A549 (cell line): ENCODE results near the gene SLC51A. TPM values are rescaled to one million over a fixed set of nuclear protein-coding genes. Genes with fewer than 3 reads are reported as not detected.

ENCODE experiments used
- ATAC-seq, 2 experiments: fragments of 200-7000 bp in 1 of 2; fragments of >200 bp in 1 of 2; cut with Nextera tagmentation in 1 of 2; cut with Tn5 transposase in 1 of 2; 3 replicates each; pipeline versions ENCODE4 v1.8.0 to v1.9.1; 2018 to 2020; ENCODE audit warnings: mild to moderate bottlenecking in 1 of 2, moderate library complexity in 1 of 2
- CTCF ChIA-PET: fragments of 300-600 bp; sonication (Branson Sonifier 250); formaldehyde crosslinking; extraction: SDS; loops from one replicate; lab custom pipeline; 2021; ENCODE audit warnings: antibody characterized with exemption, inconsistent platforms; lab: Yijun Ruan, JAX
- POLR2A ChIA-PET: fragments of 350-600 bp; formaldehyde crosslinking; extraction: SDS; loops from one replicate; lab custom pipeline; 2021; ENCODE audit warnings: antibody characterized with exemption, inconsistent platforms; lab: Yijun Ruan, JAX
- DNase-seq, 2 experiments: peaks; one replicate each; pipeline versions ENCODE4 v3.0.0 to v3.0.0-alpha.2; 2011 to 2016; ENCODE audit warnings: low read depth in 1 of 2, low spot score in 1 of 2
- FAIRE-seq: peaks from 2 replicates; lab custom pipeline; 2011; peaks lifted over from hg19 to GRCh38; lab: Jason Lieb, UNC
- H3K27ac ChIP-seq, 2 experiments: fragments of >200 bp; sonication (Bioruptor Twin); formaldehyde crosslinking; 3 replicates each; pipeline ENCODE4 v1.5.1; 2016 to 2017
- H3K4me1 ChIP-seq: fragments of >200 bp; sonication (Bioruptor Twin); formaldehyde crosslinking; 3 replicates; pipeline ENCODE4 v1.6.1; 2016
- H3K4me2 ChIP-seq: fragments of >200 bp; sonication (Bioruptor Twin); formaldehyde crosslinking; 3 replicates; pipeline ENCODE4 v1.6.1; 2016
- H3K4me3 ChIP-seq: fragments of >200 bp; sonication (Bioruptor Twin); formaldehyde crosslinking; 3 replicates; pipeline ENCODE4 v1.5.1; 2016
- H3K9me3 ChIP-seq: fragments of >200 bp; sonication (Bioruptor Twin); formaldehyde crosslinking; 3 replicates; pipeline ENCODE4 v1.6.1; 2016
- ATOH8 ChIP-seq: fragments of 250-450 bp; sonication (Bioruptor Pico); IDR thresholded peaks from 2 replicates; pipeline ENCODE4 v1.5.0; 2020; ENCODE audit warnings: low read depth, mild to moderate bottlenecking, moderate library complexity
- BHLHE40 ChIP-seq: IDR thresholded peaks from 2 replicates; pipeline ENCODE4 v1.6.1; 2012; ENCODE audit warnings: low read depth, low read length, inconsistent platforms
- CHD4 ChIP-seq: fragments of 200-600 bp; sonication (generic); IDR thresholded peaks from 2 replicates; pipeline ENCODE4 v1.6.1; 2016; ENCODE audit warnings: antibody characterized with exemption, mild to moderate bottlenecking, borderline replicate concordance
- EHF ChIP-seq: fragments of 250-450 bp; sonication (Bioruptor Pico); IDR thresholded peaks from 2 replicates; pipeline ENCODE4 v1.5.0; 2020; ENCODE audit warnings: mild to moderate bottlenecking
- EHMT2 ChIP-seq: fragments of 200-600 bp; sonication (generic); IDR thresholded peaks from 2 replicates; pipeline ENCODE4 v1.6.1; 2016; ENCODE audit warnings: antibody characterized with exemption, low read depth, mild to moderate bottlenecking, moderate library complexity
- EP300 ChIP-seq, 2 experiments: fragments of >200 bp; sonication (Bioruptor Twin); formaldehyde crosslinking; IDR thresholded peaks; 2 replicates in 1 of 2; 3 replicates in 1 of 2; pipeline ENCODE4 v1.6.1; 2016 to 2017
- FOSB ChIP-seq: fragments of 250-450 bp; sonication (Bioruptor Pico); IDR thresholded peaks from 2 replicates; pipeline ENCODE4 v1.5.0; 2020; ENCODE audit warnings: mild to moderate bottlenecking, moderate library complexity
- FOXS1 ChIP-seq: fragments of 250-450 bp; sonication (Bioruptor Pico); IDR thresholded peaks from 2 replicates; pipeline ENCODE4 v1.5.0; 2020; ENCODE audit warnings: mild to moderate bottlenecking, moderate library complexity
- HMGXB4 ChIP-seq: fragments of 250-450 bp; sonication (Bioruptor Pico); IDR thresholded peaks from 2 replicates; pipeline ENCODE4 v1.5.0; 2021; ENCODE audit warnings: mild to moderate bottlenecking, moderate library complexity, borderline replicate concordance
- HOXA7 ChIP-seq: fragments of 250-450 bp; sonication (Bioruptor Pico); IDR thresholded peaks from 2 replicates; pipeline ENCODE4 v1.5.0; 2020; ENCODE audit warnings: mild to moderate bottlenecking, moderate library complexity
- HOXB5 ChIP-seq: fragments of 250-450 bp; sonication (Bioruptor Pico); IDR thresholded peaks from 2 replicates; pipeline ENCODE4 v1.5.0; 2020; ENCODE audit warnings: mild to moderate bottlenecking, moderate library complexity
- MAFK ChIP-seq: fragments of 450-650 bp; IDR thresholded peaks from 2 replicates; pipeline ENCODE4 v1.6.1; 2014; ENCODE audit not compliant: partially characterized antibody
- MAX ChIP-seq: IDR thresholded peaks from 2 replicates; pipeline ENCODE4 v1.6.1; 2012
- NPAS2 ChIP-seq: fragments of 250-450 bp; sonication (Bioruptor Pico); IDR thresholded peaks from 2 replicates; pipeline ENCODE4 v1.8.0; 2022; ENCODE audit warnings: mild to moderate bottlenecking, moderate library complexity, borderline replicate concordance
- PBX3 ChIP-seq: IDR thresholded peaks from 2 replicates; pipeline ENCODE4 v1.6.1; 2012
- PHF8 ChIP-seq: fragments of 200-600 bp; sonication (generic); IDR thresholded peaks from 2 replicates; pipeline ENCODE4 v1.6.1; 2016; ENCODE audit warnings: low read depth, mild to moderate bottlenecking, antibody characterized with exemption, moderate library complexity, borderline replicate concordance
- POLR2AphosphoS2 ChIP-seq: conservative IDR thresholded peaks from 2 replicates; pipeline ENCODE4 v1.6.1; 2012; ENCODE audit warnings: low read length, improper control_type of control experiment, inconsistent platforms
- RAD21 ChIP-seq, 2 experiments: fragments of >200 bp in 1 of 2; sonication (Bioruptor Twin) in 1 of 2; formaldehyde crosslinking in 1 of 2; IDR thresholded peaks in 1 of 2; conservative IDR thresholded peaks in 1 of 2; 2 replicates in 1 of 2; 3 replicates in 1 of 2; pipeline ENCODE4 v1.6.1; 2012 to 2018; ENCODE audit warnings: inconsistent platforms in 1 of 2
- RARB ChIP-seq: fragments of 250-450 bp; sonication (Bioruptor Pico); IDR thresholded peaks from 2 replicates; pipeline ENCODE4 v1.8.0; 2021; ENCODE audit warnings: mild to moderate bottlenecking, moderate library complexity
- RCOR1 ChIP-seq: fragments of 150-350 bp; IDR thresholded peaks from 2 replicates; pipeline ENCODE4 v1.6.1; 2014; ENCODE audit warnings: antibody characterized with exemption, low read length, low read depth
- RFX5 ChIP-seq: fragments of 450-650 bp; IDR thresholded peaks from 2 replicates; pipeline ENCODE4 v1.7.1; 2014; ENCODE audit warnings: antibody characterized with exemption, mild to moderate bottlenecking, moderate library complexity
- RNF2 ChIP-seq: fragments of 200-600 bp; sonication (generic); IDR thresholded peaks from 2 replicates; pipeline ENCODE4 v1.6.1; 2016; ENCODE audit warnings: low read depth, mild to moderate bottlenecking, antibody characterized with exemption, moderate library complexity, borderline replicate concordance
- SMC3 ChIP-seq: fragments of >200 bp; sonication (Bioruptor Twin); formaldehyde crosslinking; IDR thresholded peaks from 3 replicates; pipeline ENCODE4 v1.6.1; 2018; ENCODE audit warnings: inconsistent platforms
- ZFP36 ChIP-seq: fragments of 450-650 bp; IDR thresholded peaks from 2 replicates; pipeline ENCODE4 v1.6.1; 2014; ENCODE audit warnings: borderline replicate concordance; ENCODE audit not compliant: partially characterized antibody
- ZNF302 ChIP-seq: fragments of 250-450 bp; sonication (Bioruptor Pico); IDR thresholded peaks from 2 replicates; pipeline ENCODE4 v1.9.0; 2021; ENCODE audit warnings: inconsistent platforms, mild to moderate bottlenecking, moderate library complexity
- WGBS: methylation state at CpG from one replicate; pipeline ENCODE4 v1.1.6; 2017; ENCODE audit errors: missing lambda C conversion rate; 5-methylcytosine and 5-hydroxymethylcytosine counted together
- polyA plus RNA-seq, 4 experiments: library from polyadenylated mRNA; depleted of rRNA in 3 of 4; stranded (reverse); fragments of >200 nt; fragmentation: RNase III in 1 of 4; extraction: RNeasy Plus Mini Kit Qiagen cat#74134 plus additional on column Dnase treatment in 1 of 4; gene quantifications; 2 replicates in 3 of 4; 3 replicates in 1 of 4; pipeline ENCODE4 v1.2.3, GENCODE V29; 2011 to 2017

Gene SLC51A
- polyA plus RNA-seq, 2 of the 4 experiments (the other 2 are of a cell fraction), result not detected

GRCh38 chr3:196218155-196218712 is 1.9 kb downstream of the SLC51A start (continued):
- no peak for TF ChIP-seq PHF8
- TF ChIP-seq EHF (CRISPR knock-in tag), result no peak
- TF ChIP-seq SMC3, result no peak

- CTCF ChIA-PET, result interaction anchor here (0.5 kb wide), 1 partner anchor 10 kb away, joined by 3 read pairs; no protein-coding TSS in a partner anchor
- H3K27ac ChIP-seq, result no peak overlapping the region
- no peak overlapping the region for H3K4me2 ChIP-seq
- 66% methylated on average over 19 of the region's 19 CpGs for WGBS
- TF ChIP-seq ZNF302 (CRISPR knock-in tag), result no peak
- no peak for TF ChIP-seq RFX5
- no peak for TF ChIP-seq SMC3
- no peak for TF ChIP-seq MAFK
- TF ChIP-seq PBX3, result no peak
- TF ChIP-seq ATOH8 (CRISPR knock-in tag), result no peak
- no peak for TF ChIP-seq FOXS1
- no peak for FAIRE-seq
- no peak for DNase-seq
- no peaks in the 10 kb centered on the region for H3K9me3 ChIP-seq
- no peak overlapping the region for H3K4me3 ChIP-seq
- POLR2A ChIA-PET, result no interaction called here
- no peaks in the 10 kb centered on the region for H3K4me1 ChIP-seq
- peak; percentile 10 to 52; a peak in 4 of 6 replicates for ATAC-seq
Observed at GRCh38 chr3:196219194-196219969, 3.0 kb downstream of the SLC51A start.

- WGBS, result 90% methylated on average over 19 of the region's 19 CpGs
- TF ChIP-seq RAD21 (conservative IDR thresholded peaks at IDR 0.05 in 1 of 2, IDR thresholded peaks at IDR 0.05 in 1 of 2), result no peak
- TF ChIP-seq ATOH8 (CRISPR knock-in tag), result no peak
- no peak for TF ChIP-seq RCOR1
- no peak for TF ChIP-seq MAFK
- TF ChIP-seq FOXS1, result no peak
- no peak for TF ChIP-seq BHLHE40
- no peak for TF ChIP-seq HMGXB4 (CRISPR knock-in tag)
- no peak for TF ChIP-seq NPAS2 (CRISPR knock-in tag)
- no peak for TF ChIP-seq POLR2AphosphoS2
- TF ChIP-seq EP300 (IDR thresholded peaks at IDR 0.05), result no peak
- TF ChIP-seq EHMT2, result no peak
- no peak for TF ChIP-seq MAX
- TF ChIP-seq RNF2, result no peak
- no peak for TF ChIP-seq HOXB5 (CRISPR knock-in tag)
- no peak for TF ChIP-seq RARB
- TF ChIP-seq FOSB (CRISPR knock-in tag), result no peak
- TF ChIP-seq HOXA7 (CRISPR knock-in tag), result no peak
- no peak for TF ChIP-seq ZFP36
- TF ChIP-seq CHD4, result no peak
- no peak for ATAC-seq
- no peak for FAIRE-seq
- H3K9me3 ChIP-seq, result no peaks in the 10 kb centered on the region
- H3K4me1 ChIP-seq, result no peaks in the 10 kb centered on the region
- H3K4me2 ChIP-seq, result no peak overlapping the region
- H3K4me3 ChIP-seq, result no peak overlapping the region
- no peak overlapping the region for H3K27ac ChIP-seq
- POLR2A ChIA-PET, result no interaction called here
- CTCF ChIA-PET, result no interaction called here
- DNase-seq, result no peak
Observed at GRCh38 chr3:196219970-196220311, 3.6 kb downstream of the SLC51A start.
